ENCODE results near the gene PLXNA1.

PLXNA1 gene
- 35.0 to 146 (median 68.3) reads per million in 9 experiments for total RNA-seq

DNA sequence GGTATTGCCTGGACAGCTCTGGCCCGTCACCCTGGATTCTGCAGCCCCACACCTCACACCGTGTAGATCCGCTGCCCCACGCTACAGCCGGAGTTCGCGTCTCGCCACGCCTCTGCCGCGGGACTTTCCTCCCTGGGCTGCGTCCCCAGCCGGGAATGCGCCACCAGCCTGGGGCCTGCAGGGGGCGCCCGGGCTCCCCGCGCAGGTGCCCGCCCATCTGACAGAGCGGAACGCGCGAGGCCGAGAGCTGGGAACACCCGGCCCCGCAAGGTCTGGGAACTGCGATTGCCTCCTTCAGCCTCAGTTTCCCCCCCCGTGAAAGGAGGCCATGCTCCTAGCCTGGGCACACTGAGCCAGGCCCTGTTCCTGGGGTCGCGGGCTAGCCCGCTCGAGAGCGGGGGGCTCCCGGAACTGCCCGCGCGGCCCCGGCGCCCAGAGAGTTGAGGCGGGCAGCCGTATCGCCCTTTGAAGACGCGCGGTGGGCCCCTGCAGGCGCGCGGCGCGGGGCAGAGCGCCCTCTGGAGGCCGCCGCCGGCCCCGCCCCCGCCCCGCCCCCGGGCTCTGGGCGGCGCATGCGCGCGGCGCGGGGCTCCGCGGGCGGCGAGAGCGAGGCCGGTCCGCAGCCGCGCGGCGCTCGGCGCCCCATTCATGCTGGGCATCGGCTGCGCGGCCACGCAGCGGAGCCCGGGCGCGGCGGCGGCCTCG, at the start of gene PLXNA1:
Gene PLXNA1 (plus strand): TSS at position 645 of the 705 bp plus-strand sequence. CDS start 5,479 bp downstream, outside the sequence.
- Mint-ChIP-seq H3K27me3 (peaks cover 6 to 28% of the 10 kb centered on the region in 2 donors), H3K4me1 (ENCODE audit: low read depth in 2 of 2) (peaks cover 9 to 18% of the 10 kb centered on the region in 2 donors), H3K36me3 (ENCODE audit: insufficient read depth) (peaks cover 30% of the 10 kb centered on the region), H3K9me3 (no peaks in the 10 kb centered on the region), H3K27ac (peak within 1 kb of the TSS; percentile 89 to 95), H3K4me3 (peak within 1 kb of the TSS; percentile 80 to 83)
- peak; percentile 85 to 92 (median 91) for DNase-seq
- ATAC-seq (replicated peaks), result peak; percentile 79

GRCh38 chr3:126934031-126934531, 48.8 kb upstream of the PLXNA1 start:
- Mint-ChIP-seq H3K36me3 (ENCODE audit: insufficient read depth) (no peaks in the 10 kb centered on the region), H3K4me3 (no peak overlapping the region), H3K27ac (no peak overlapping the region), H3K4me1 (ENCODE audit: low read depth in 2 of 2) (peaks cover 0 to 1% of the 10 kb centered on the region in 2 donors), H3K9me3 (no peaks in the 10 kb centered on the region), H3K27me3 (no peaks in the 10 kb centered on the region)
- DNase-seq (no peak), ATAC-seq (replicated peaks) (no peak)

- Mint-ChIP-seq H3K4me3 (no peak overlapping the region), H3K4me1 (ENCODE audit: low read depth in 2 of 2) (no peaks in the 10 kb centered on the region), H3K9me3 (no peaks in the 10 kb centered on the region), H3K36me3 (ENCODE audit: insufficient read depth) (no peaks in the 10 kb centered on the region), H3K27ac (peak overlapping the region in 1 of 2 donors; percentile 44), H3K27me3 (no peaks in the 10 kb centered on the region)
- DNase-seq (no peak), ATAC-seq (replicated peaks) (no peak)
These were observed 47.9 kb upstream of the PLXNA1 start for GRCh38 chr3:126934991-126935390.

DNA sequence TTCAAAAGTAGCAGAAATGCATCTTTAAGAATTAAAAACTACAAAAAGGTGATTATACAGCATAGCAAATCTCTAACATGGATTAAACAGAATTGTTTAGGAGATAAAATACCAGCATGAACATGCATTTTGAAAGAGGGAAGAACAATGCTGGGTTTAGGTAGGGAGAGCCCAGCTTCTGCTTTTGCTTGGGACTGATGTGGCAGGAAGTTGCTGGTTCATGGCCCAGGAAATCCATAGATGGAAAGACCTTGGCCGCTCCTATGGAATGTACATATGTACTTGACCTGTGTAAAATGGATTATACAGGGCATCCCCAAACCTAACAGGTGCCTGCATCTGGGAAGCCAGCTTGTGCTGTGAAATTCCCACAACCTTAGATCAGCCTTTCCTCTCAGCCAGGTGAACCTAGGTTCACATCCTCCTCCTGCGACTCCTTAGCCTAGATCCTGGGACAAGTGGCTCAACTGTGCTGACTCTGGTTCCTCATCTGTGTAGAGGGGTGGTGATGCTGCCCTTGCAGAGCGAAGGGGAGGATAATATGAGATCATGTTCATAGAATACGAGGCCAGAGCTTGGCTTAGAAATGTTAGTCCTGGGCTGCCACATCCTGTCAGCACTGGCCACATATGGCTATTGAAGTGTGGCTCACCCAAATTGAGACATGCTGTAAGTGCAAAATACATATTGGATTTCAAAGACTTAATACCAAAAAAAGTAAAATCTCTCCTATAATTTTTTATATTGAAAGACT, 47.0 kb upstream of the PLXNA1 start:
- H3K27me3 Mint-ChIP-seq, result no peaks in the 10 kb centered on the region
- no peak overlapping the region for H3K27ac Mint-ChIP-seq
- H3K36me3 Mint-ChIP-seq (ENCODE audit: insufficient read depth), result no peaks in the 10 kb centered on the region
- no peak overlapping the region for H3K4me3 Mint-ChIP-seq
- no peaks in the 10 kb centered on the region for H3K9me3 Mint-ChIP-seq
- no peak for DNase-seq
- no peaks in the 10 kb centered on the region for H3K4me1 Mint-ChIP-seq (ENCODE audit: low read depth in 2 of 2)
- ATAC-seq (replicated peaks), result no peak

- ATAC-seq (replicated peaks) (no peak), DNase-seq (no peak)
- H3K4me1 Mint-ChIP-seq (ENCODE audit: low read depth in 2 of 2), result no peaks in the 10 kb centered on the region
- H3K4me3 Mint-ChIP-seq, result no peak overlapping the region
- no peaks in the 10 kb centered on the region for H3K9me3 Mint-ChIP-seq
- peak overlapping the region; percentile 41 to 49 for H3K27ac Mint-ChIP-seq
- no peaks in the 10 kb centered on the region for H3K27me3 Mint-ChIP-seq
- H3K36me3 Mint-ChIP-seq (ENCODE audit: insufficient read depth), result no peaks in the 10 kb centered on the region
These were observed 46.0 kb upstream of the PLXNA1 start for GRCh38 chr3:126936853-126937425.

- Mint-ChIP-seq H3K36me3 (ENCODE audit: insufficient read depth) (no peaks in the 10 kb centered on the region), H3K4me3 (no peak overlapping the region), H3K9me3 (no peaks in the 10 kb centered on the region), H3K4me1 (ENCODE audit: low read depth in 2 of 2) (no peaks in the 10 kb centered on the region), H3K27me3 (no peaks in the 10 kb centered on the region), H3K27ac (peak overlapping the region; percentile 41 to 49)
- ATAC-seq (replicated peaks), result no peak
- no peak for DNase-seq
These were observed 45.4 kb upstream of the PLXNA1 start for GRCh38 chr3:126937533-126937932.

DNA sequence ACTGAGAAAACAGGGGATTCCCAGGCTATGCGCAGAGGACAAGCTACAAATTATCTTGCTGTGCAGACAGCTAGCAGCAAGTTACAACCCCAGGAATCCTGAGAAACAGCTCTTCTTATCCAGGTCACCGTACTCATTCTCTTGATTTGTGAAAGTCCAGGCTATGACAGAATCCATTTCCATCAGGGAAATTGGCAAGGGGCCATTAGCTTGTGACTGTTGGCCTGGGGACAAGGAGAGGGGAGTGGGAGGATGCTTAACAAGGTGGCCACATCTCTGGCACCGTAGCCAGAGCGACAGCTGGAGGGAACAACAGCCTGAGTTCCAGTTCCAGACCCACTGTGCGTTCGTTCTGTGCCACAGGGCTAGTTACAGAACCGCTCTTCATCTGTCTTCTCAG, 44.9 kb upstream of the PLXNA1 start:
- Mint-ChIP-seq H3K27me3 (no peaks in the 10 kb centered on the region), H3K27ac (peak overlapping the region in 1 of 2 donors; percentile 41), H3K4me3 (no peak overlapping the region), H3K9me3 (no peaks in the 10 kb centered on the region), H3K4me1 (ENCODE audit: low read depth in 2 of 2) (no peaks in the 10 kb centered on the region), H3K36me3 (ENCODE audit: insufficient read depth) (no peaks in the 10 kb centered on the region)
- DNase-seq (no peak), ATAC-seq (replicated peaks) (no peak)

GRCh38 chr3:126938520-126939337, 44.2 kb upstream of the PLXNA1 start:
- ATAC-seq (replicated peaks) (no peak), DNase-seq (no peak)
- no peak overlapping the region for H3K4me3 Mint-ChIP-seq
- no peak overlapping the region for H3K27ac Mint-ChIP-seq
- peaks cover 0 to under 1% of the 10 kb centered on the region in 2 donors for H3K4me1 Mint-ChIP-seq (ENCODE audit: low read depth in 2 of 2)
- no peaks in the 10 kb centered on the region for H3K36me3 Mint-ChIP-seq (ENCODE audit: insufficient read depth)
- no peaks in the 10 kb centered on the region for H3K9me3 Mint-ChIP-seq
- no peaks in the 10 kb centered on the region for H3K27me3 Mint-ChIP-seq

- no peaks in the 10 kb centered on the region for H3K27me3 Mint-ChIP-seq
- no peaks in the 10 kb centered on the region for H3K36me3 Mint-ChIP-seq (ENCODE audit: insufficient read depth)
- H3K9me3 Mint-ChIP-seq, result no peaks in the 10 kb centered on the region
- H3K27ac Mint-ChIP-seq, result no peak overlapping the region
- DNase-seq, result no peak
- no peak overlapping the region for H3K4me3 Mint-ChIP-seq
- H3K4me1 Mint-ChIP-seq (ENCODE audit: low read depth in 2 of 2), result peaks cover 0 to 3% of the 10 kb centered on the region in 2 donors
- no peak for ATAC-seq (replicated peaks)
These were observed 43.6 kb upstream of the PLXNA1 start for GRCh38 chr3:126939338-126939718.

DNA sequence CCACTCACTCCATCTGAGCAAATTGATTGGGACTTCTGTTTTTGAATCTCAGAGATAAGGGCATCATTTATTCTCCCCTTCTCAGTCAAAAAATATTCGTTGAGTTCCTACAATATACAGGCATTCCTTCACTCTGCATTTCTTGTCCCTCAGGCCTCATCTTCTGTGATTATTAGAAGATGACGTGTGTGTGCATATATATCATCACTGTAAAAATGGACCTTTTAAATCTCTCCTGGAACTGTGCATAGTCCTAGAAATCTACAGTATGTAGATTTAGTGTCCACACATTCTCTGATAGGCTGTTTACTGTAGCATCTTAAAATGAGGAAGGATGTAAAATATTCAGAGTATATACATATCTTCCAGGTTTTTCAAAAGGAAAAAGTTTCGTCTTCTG, 43.2 kb upstream of the PLXNA1 start:
- H3K27me3 Mint-ChIP-seq, result no peaks in the 10 kb centered on the region
- ATAC-seq (replicated peaks), result no peak
- no peaks in the 10 kb centered on the region for H3K36me3 Mint-ChIP-seq (ENCODE audit: insufficient read depth)
- no peaks in the 10 kb centered on the region for H3K9me3 Mint-ChIP-seq
- H3K27ac Mint-ChIP-seq, result no peak overlapping the region
- no peak for DNase-seq
- H3K4me1 Mint-ChIP-seq (ENCODE audit: low read depth in 2 of 2), result peaks cover 0 to 3% of the 10 kb centered on the region in 2 donors
- H3K4me3 Mint-ChIP-seq, result no peak overlapping the region

DNA sequence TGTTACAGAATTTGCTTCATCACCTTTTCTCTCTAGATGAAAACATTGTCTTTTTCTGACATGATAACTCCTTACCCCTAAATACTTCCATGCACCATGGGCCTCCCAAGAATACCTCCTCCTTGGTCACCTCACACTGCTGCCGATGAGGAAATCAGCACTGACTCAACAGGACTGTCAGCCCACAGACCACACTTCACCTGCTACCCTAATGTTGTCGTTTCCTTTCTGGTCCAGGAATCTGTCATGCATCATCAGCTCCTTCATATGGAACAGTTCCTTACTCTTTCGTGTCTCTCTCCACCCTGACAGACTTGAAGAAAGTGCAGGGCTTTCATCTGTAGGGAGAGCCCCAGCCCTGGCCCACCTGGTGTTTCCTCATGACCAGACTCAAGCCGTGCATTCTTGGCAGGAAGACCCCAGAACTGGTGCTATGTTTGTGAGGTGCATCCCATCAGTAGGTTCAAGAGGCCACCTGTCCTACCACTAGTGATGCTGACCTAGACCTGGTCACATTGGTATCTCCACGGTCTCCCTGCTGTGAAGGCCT, 41.1 kb upstream of the PLXNA1 start:
- no peaks in the 10 kb centered on the region for H3K36me3 Mint-ChIP-seq (ENCODE audit: insufficient read depth)
- no peak for ATAC-seq (replicated peaks)
- H3K4me1 Mint-ChIP-seq (ENCODE audit: low read depth in 2 of 2), result peaks cover 0 to 3% of the 10 kb centered on the region in 2 donors
- no peak overlapping the region for H3K4me3 Mint-ChIP-seq
- H3K27me3 Mint-ChIP-seq, result no peaks in the 10 kb centered on the region
- no peak overlapping the region for H3K27ac Mint-ChIP-seq
- no peak for DNase-seq
- H3K9me3 Mint-ChIP-seq, result no peaks in the 10 kb centered on the region

DNA sequence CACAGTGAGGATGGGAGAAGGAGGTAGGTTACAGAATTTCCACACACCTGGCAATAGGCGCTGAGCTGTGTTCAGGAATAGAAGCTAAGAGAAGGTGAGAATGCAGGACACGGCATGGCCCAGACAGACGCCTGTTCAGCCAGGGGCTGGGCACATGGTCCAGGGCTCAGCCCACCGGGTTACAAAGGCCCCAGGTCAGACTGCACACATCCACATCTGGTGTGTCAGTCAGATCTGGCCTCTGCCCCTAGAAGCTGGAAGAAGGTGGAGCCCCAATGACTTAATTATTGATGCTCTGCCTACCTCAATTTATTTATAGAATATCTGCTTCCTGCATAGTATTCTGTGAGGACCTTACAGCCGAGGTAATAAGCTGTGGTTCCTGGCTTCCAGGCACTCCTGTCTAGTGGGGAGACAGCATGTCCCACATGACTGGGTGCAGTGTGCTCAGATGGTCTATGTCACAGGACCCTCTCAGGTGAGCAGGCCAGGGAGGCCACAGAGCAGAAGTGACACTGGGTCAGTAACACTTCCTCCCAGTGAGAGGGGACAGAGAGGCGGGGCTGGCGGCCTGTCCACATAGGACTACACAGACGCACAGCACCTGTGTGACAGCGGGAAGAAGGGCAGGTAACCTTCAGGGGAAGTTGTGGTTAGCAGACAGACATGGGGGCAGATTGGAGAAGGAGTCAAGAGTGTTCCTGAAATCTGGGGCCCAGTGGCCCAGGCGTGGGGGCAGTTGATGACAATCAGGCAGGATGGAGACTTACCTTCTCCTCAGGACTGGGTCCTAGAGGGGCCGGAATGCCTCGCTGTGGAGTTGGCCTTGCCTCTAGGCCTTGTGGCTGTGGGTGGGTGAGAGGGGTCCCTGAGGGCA, 38.6 kb upstream of the PLXNA1 start:
- peaks cover 4% of the 10 kb centered on the region for H3K36me3 Mint-ChIP-seq (ENCODE audit: insufficient read depth)
- H3K9me3 Mint-ChIP-seq, result no peaks in the 10 kb centered on the region
- peak overlapping the region in 1 of 2 donors; percentile 84 for H3K27ac Mint-ChIP-seq
- peaks cover 3 to 9% of the 10 kb centered on the region in 2 donors for H3K4me1 Mint-ChIP-seq (ENCODE audit: low read depth in 2 of 2)
- H3K27me3 Mint-ChIP-seq, result no peaks in the 10 kb centered on the region
- ATAC-seq (replicated peaks), result no peak
- DNase-seq, result no peak
- no peak overlapping the region for H3K4me3 Mint-ChIP-seq
